HS-27A (cell line): Measurements from ENCODE around the gene AMTN.
"Not testable (repeated sequence)": the region's sequence is repeated elsewhere in the genome, so short reads cannot be mapped to it uniquely, and the experiment has no call there.

ENCODE experiments used
- DNase-seq: peaks from one replicate; pipeline ENCODE4 v3.0.0-alpha.2; 2012; ENCODE audit warnings: low read depth, missing footprints

Gene AMTN

DNA sequence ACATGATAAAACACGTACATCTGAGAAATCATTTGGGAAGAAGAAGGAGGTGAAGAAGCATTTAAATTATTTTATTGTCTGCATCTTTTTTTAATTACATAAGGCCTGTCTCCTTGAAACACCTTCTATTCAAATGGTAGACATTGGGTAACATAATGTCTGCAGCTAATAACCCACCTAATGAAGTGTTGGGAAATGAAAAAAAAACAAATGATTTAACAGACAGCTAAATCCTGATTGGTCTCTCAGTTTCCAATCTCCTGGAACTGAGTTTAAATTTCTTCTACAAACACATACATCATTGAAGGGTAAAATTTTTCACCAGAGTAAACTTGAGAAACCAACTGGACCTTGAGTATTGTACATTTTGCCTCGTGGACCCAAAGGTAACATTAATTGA, at the start of gene AMTN:
Gene AMTN (plus strand): TSS at position 301 of the 400 bp plus-strand sequence. CDS start 209 bp downstream, outside the sequence.
- no peak for DNase-seq

- no peak for DNase-seq
These were observed 46.5 kb upstream of the AMTN start, which contains the start of gene MUC7 for GRCh38 chr4:70471897-70472296. TSS of gene MUC7 (plus strand) at chr4:70472197. CDS start at chr4:70474022, 1,825 bp downstream.

GRCh38 chr4:70473679-70474078, 44.7 kb upstream of the AMTN start:
- DNase-seq = no peak

DNA sequence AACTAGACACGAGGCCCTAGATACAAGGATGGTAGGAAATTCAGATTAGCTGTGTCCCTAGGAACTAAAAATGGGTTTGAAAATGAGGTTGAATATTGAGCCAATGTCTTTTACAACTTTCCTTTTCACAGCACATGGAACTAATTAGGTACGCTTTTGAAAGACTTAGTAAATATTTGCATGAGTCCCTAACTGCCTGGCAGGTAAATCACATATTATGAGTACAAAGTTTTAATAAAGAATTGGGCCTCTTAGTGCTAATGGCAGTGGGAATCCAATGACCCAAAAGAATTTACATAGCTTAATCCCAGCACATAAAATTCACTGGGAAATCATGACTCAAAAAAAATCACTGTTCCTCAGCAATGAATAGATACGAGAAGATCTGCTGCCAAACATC, 29.6 kb upstream of the AMTN start:
- DNase-seq = no peak

- no peak for DNase-seq
These were observed 22.1 kb upstream of the AMTN start for GRCh38 chr4:70496231-70496630.

- not testable (repeated sequence) for DNase-seq
These were observed 16.5 kb upstream of the AMTN start for GRCh38 chr4:70501838-70502237.

GRCh38 chr4:70504733-70505132, 13.6 kb upstream of the AMTN start:
- DNase-seq = no peak

DNA sequence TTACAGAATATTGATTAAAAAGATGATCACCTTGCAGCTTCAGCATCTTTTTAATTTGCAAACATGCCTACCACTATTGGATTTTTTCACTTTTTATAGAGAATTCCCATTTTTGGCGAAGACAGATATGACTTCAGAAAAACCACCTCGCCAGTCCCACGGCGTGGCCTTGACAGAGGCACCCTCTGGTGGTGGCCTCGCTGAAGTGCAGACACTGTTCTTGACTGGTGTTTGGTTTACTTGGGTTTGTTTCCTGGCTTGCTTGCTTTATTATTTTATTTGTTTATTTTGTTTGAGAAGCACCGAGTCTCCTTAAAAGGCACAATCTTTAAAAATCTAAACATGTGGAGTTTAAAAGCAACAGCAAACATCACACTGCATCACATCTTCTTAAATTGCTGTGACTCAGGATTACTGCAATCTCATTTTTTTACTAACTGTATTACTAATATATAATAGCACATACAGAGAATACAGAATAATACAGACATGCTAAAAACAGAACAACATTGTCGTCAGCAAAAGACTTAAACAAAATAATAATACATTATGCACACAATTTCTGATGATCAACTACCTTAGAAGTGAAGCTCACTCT, 13.1 kb upstream of the AMTN start:
- DNase-seq = no peak

- DNase-seq = no peak
These were observed 9.6 kb upstream of the AMTN start for GRCh38 chr4:70508801-70509200.

- no peak for DNase-seq
These were observed 7.0 kb upstream of the AMTN start for GRCh38 chr4:70511365-70511764.

DNA sequence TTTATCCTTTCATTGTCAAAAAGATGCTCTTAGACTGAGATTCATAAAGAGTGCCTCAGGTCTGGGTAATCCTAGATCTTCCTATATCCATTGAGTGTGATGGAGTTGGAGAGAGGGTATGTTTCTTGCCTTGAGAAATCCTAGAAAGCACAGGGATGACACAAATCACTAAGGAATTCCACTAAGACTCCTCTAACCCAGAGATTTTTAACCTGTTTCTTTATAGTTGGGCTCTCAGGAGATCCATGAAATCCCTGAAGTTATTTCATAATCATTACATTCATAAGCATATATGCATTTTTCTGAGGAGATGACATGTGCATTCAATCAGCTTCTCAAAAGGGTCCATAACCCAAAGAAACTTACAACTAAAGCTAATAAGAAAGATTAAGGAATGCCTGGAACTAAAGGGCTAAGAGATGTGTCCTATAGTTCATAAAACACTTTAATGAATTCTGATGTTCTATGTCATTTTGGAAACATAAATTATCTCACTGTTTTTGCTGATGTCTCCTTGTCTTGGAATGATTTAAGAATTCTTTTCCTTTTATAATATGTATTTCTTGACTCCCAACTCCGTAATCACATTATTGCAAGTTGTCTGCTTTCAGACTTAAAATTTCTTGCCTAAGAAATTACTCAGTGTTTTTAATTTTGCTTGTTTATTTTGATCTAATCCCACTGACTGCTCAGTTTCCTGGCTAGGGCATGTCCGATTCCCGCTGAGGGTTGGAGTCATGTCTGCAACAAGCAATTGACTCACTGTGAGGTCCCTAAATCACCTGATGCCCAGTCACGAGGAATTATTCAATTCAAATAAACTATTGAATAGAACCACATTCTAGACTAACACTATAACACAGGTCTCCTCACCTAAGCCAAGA, 2.8 kb upstream of the AMTN start:
- DNase-seq = peak; percentile 51

DNA sequence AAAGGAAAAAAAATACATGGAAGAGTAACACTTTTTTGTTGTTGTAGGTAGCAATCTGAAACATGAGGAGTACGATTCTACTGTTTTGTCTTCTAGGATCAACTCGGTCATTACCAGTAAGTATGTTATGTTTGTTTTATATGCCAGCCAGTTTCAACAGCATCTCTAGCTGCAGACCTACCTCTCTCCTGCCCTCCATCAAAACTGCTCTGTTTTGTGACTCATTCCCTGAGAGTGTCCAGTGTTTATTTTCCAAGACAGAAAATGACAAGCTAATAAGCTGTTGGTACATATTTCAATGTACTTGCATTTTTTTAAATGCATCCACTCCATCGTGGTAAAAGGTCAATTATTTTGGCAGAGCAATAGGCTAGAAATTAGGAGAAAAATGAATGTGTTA, 347 bp downstream of the AMTN start:
- DNase-seq = peak; percentile 20

- no peak for DNase-seq
These were observed 4.3 kb downstream of the AMTN start for GRCh38 chr4:70522626-70523025.

DNA sequence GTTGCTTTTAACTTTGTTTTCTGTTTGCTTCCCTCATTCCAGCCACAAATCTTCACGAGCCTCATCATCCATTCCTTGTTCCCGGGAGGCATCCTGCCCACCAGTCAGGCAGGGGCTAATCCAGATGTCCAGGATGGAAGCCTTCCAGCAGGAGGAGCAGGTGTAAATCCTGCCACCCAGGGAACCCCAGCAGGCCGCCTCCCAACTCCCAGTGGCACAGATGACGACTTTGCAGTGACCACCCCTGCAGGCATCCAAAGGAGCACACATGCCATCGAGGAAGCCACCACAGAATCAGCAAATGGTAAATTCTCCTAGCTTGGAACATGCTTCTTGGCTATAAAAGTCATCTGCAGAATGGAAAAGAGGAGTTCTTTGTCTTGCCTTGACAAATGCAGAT, 12.6 kb downstream of the AMTN start:
- no peak for DNase-seq

GRCh38 chr4:70531981-70532380, 13.6 kb downstream of the AMTN start:
- no peak for DNase-seq

DNA sequence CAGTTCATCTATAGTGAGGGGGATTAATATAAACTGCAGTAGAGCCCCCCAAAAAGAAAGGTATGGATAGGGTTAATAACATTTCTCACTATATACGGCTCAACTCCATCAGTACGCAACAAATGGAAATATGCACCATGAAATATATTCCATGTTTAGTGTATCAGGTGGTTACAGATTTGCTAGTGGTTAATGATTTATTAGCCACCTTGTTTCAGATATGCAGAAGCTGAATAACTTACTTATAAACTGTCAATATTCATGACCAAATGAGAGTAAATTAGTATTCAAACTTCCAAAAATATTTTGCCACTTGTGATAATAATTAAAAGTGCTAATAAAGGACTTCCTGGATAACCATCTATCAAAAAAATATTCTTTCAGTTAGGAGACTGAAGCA, 14.8 kb downstream of the AMTN start:
- no peak for DNase-seq

GRCh38 chr4:70533791-70534190, 15.4 kb downstream of the AMTN start:
- no peak for DNase-seq

DNA sequence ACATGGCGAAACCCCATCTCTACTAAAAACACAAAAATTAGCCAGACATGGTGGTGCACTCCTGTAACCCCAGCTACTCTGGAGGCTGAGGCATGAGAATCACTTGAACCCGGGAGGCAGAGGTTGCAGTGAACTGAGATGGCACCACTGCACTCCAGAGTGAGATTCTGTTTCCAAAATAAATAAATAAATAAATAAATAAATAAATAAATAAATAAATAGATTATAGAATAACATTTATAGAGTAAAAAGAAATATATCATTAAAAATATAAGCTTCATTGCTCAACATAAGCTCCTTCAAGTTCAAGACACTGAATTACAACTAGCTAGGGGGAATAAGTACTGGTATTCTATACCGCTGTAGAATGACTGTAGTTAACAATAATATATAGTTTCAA, 16.5 kb downstream of the AMTN start:
- DNase-seq = not testable (repeated sequence)

- no peak for DNase-seq
These were observed 20.5 kb downstream of the AMTN start for GRCh38 chr4:70538869-70539268.

DNA sequence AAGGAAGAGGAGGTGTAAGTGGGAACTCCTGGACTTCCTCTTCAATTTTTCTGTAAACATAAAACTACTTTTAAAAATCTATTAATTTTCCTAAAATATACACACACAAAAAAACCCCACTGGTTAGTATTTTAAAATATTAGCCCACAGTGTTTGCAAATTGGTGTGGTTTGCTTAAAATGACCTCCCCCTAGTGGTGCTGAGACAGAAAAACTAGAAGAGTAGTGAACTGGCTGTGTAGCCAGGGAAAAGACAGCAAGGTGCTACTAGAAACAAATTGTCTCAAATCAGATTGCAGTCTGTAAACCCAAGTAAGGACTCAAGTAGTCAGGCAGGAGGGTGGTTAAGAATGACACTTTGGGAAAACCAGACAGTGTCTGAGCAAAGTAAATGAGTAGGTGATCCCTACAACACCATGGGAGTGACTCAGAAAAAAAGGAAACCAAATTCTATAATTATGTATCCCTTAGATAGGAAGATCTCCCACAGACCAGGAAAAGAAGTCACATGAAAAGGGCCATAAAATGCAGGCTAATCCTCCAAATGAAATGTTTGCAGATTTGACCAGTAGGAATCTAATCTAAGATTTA, 26.0 kb downstream of the AMTN start:
- DNase-seq = no peak

- DNase-seq = no peak
These were observed 38.5 kb downstream of the AMTN start for GRCh38 chr4:70556856-70557255.

- DNase-seq = peak; percentile 43
These were observed 41.0 kb downstream of the AMTN start for GRCh38 chr4:70559211-70559830.

DNA sequence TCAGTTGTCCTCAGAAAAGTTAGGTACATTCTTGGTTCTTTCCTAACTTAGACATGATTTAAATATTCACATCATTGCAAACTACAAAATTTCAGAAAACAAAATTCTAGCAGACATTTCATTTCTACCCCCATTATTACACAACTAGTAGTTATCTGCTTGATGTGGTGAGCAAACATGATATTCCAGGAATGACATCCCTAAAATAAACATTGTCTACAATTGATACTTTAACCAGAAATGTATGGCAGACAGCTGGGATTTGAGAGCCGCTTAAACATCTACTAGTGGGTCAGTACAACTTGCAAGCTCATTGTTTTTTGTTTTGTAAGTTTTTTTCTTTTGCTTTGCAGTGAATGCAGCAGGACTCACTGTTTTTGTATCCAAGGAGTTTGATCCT, 41.6 kb downstream of the AMTN start:
- DNase-seq = no peak
